PC-3 (cell line): Measurements from ENCODE around the gene ST3GAL3.

ENCODE experiments used
- CTCF ChIP-seq: fragments of 300-600 bp; sonication (generic); conservative IDR thresholded peaks from 2 replicates; pipeline ENCODE4 v1.5.1; 2017; ENCODE audit warnings: antibody characterized with exemption, low read depth, mild to moderate bottlenecking, low read length
- EZH2 ChIP-seq: fragments of 300-600 bp; sonication (generic); IDR thresholded peaks from one replicate; pipeline ENCODE4 v1.6.1; 2017; ENCODE audit warnings: antibody characterized with exemption, mild to moderate bottlenecking, low read length; ENCODE audit not compliant: unreplicated experiment

DNA sequence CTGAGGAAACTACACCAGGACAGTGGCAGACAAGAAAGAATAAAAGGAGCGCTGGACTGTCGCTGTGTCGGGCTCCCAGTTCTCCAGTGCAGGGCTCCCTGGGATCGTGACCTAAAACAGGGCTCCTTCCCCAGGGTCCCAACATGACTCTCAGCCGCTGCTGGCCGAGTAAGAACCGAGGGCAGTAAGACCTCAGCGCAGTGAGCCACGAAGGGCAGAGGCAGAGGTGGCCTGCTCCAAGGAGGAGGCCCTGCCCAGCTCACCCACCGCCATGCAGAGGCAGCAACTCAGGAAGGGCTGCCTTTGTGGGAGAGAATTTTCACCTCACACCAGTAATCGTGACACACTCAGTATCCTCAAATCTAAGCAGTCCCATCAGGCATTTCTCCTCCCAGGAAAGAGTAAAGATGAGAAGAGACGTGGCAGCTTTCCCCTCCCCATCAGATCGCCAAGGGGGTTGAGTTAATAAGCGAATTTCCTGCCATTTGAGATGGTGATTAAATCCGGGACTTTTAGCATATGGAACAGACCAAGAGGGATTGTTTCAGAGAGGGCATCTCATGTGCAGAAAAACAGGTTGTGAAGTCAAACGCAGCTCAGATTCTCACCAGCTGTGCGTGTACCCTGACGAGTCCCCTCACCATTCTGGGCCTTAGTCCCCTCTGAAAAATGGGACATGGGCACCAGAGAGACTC lies 206.5 kb downstream of the ST3GAL3 start:
- no peak for TF ChIP-seq CTCF
- TF ChIP-seq EZH2, result no peak
